Uterus (tissue), 2 donors: ENCODE measurements around the gene FUBP1.

Source experiments
- CTCF ChIP-seq, 4 experiments: fragments of 200-600 bp in 2 of 4; fragments of 450-650 bp in 2 of 4; sonication (generic) in 2 of 4; IDR thresholded peaks; one replicate each; pipeline ENCODE4 v1.5.1; 2016 to 2019; ENCODE audit warnings: antibody characterized with exemption in 4 of 4, mild to moderate bottlenecking in 2 of 4, moderate library complexity in 1 of 4
- POLR2A ChIP-seq, 2 donors: fragments of 450-650 bp; IDR thresholded peaks; one replicate each; pipeline ENCODE4 v1.6.1; 2016; ENCODE audit warnings: antibody characterized with exemption in 2 of 2, mild to moderate bottlenecking in 1 of 2, moderate library complexity in 1 of 2

GRCh38 chr1:78009276-78009675 lies 30.4 kb upstream of the FUBP1 start:
- TF ChIP-seq CTCF (IDR thresholded peaks at IDR 0.05), result no peak
- no peak for TF ChIP-seq POLR2A (IDR thresholded peaks at IDR 0.05)
